GM21515 (cell line): ENCODE measurements around the gene KAT5.
"Not testable (repeated sequence)": the region's sequence is repeated elsewhere in the genome, so short reads cannot be mapped to it uniquely, and the experiment has no call there.

ENCODE experiments used
- ATAC-seq: cut with Tn5 transposase; IDR thresholded peaks from one replicate; pipeline ENCODE4 v1.9.1; 2021; ENCODE audit not compliant: unreplicated experiment

Gene KAT5

DNA sequence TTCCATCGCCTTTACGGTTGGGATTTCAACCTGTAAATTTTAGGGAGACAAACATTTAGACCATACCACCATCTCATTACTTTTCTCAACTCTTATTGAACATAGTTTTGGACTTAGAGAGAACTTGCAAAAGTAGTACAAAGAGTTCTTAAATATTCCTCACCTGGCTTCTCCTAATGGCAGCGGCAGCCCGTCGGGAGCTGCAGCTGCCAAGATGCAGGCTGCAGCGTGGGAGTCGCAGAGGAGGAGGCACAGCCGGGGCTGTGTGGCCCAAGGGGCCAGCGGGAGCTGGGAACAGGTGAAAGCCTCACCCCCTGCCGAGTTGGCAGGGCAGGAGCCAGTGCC is 31.6 kb downstream of the KAT5 start:
- no peak for ATAC-seq

DNA sequence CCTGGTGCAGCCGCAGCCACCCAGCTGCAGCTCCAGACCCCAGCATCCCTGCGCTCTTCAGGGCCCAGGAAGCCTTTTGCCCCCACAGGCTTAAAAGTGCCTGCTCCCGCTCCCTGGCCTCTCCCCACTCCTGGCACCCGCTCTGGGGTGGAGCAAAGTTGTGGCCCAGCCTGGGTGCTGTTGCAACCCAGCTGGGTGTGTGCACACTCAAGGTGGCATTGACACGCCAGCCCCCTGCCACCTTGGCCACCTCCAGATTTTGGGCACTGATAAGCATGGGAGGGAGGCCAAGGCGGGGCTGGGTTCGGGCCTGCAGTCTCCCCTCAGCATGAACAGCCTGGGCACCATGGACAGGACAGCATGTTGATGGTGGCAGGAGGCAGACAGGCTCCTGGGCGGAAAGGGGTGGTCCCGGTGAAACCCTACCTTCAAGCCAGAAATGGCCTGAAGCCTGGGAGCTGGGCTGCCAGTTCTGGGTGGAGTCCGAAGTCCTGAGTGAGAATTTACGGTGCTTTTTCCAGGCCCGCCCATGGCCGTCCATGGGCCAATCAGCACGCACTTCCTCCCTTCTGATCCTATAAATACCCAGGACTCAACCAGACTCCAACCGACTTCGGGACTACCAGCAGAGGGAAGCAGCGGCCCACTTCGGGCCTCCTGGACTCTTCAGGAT is 32.1 kb downstream of the KAT5 start:
- ATAC-seq: no peak

DNA sequence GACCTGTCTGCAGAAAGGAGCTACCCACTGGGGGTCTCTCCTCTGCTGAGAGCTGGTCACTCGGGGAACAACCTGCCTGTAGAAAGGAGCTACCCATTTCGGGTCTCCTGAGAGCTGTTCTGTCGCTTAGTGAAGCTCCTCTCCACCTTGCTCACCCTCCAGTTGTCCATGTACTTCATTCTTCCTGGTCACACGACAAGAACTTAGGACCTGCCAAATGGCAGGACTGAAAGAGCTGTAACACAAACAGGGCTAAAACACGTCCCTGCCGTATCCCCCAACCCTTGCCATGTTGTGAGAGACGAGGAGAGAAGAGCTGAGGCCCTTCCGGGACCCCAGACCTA is 32.6 kb downstream of the KAT5 start:
- no peak for ATAC-seq

DNA sequence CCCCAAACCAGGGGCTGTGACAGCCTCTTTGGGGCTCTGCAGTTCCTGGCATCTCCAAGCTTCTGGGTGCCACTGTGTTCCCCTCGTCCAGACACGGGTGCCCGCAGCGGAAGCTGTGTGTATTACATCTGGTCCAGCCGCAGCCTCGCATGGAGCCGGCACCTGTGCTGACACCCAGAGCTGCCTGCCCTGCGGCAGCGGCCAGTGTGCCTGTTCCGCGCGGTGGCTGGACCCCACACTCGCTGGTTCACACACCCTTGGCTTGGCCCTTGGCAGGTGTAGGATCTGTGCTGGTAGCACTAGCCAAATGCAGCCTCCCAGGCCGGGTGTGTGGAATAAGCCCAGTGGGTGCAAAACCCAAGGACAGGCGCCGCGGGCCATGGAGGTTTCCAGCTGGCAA is 33.0 kb downstream of the KAT5 start:
- ATAC-seq: no peak

DNA sequence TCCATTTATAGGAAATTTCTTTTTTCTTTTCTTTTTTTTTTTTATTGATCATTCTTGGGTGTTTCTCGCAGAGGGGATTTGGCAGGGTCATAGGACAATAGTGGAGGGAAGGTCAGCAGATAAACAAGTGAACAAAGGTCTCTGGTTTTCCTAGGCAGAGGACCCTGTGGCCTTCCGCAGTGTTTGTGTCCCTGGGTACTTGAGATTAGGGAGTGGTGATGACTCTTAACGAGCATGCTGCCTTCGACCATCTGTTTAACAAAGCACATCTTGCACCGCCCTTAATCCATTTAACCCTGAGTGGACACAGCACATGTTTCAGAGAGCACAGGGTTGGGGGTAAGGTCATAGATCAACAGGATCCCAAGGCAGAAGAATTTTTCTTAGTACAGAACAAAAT is 50.1 kb downstream of the KAT5 start:
- not testable (repeated sequence) for ATAC-seq

DNA sequence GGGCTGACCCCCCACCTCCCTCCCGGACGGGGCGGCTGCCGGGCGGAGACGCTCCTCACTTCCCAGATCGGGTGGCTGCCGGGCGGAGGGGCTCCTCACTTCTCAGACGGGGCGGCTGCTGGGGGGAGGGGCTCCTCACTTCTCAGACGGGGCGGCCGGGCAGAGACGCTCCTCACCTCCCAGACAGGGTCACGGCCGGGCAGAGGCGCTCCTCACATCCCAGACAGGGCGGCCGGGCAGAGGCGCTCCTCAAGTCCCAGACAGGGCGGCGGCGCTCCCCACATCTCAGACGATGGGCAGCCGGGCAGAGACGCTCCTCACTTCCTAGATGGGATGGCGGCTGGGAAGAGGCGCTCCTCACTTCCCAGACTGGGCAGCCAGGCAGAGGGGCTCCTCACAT is 50.8 kb downstream of the KAT5 start:
- not testable (repeated sequence) for ATAC-seq

DNA sequence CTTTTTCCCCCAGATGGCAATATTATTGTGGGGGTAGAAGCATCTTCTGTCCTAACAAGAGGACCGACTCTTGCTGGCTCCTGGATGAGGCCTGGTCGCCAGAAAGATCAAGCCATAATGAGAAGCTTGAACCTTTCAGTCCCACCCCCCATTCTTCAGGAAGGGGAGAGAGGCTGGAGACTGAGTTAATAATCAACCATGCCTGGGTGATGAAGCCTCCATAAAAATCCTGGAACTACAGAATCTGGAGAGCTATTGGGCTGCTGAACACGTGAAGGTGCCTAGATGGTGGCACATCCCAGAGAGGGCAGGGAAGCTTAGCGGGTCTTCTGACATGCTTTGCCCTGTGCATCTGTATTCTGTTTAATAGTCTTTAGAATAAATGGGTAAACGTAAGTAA is 52.4 kb downstream of the KAT5 start:
- no peak for ATAC-seq

DNA sequence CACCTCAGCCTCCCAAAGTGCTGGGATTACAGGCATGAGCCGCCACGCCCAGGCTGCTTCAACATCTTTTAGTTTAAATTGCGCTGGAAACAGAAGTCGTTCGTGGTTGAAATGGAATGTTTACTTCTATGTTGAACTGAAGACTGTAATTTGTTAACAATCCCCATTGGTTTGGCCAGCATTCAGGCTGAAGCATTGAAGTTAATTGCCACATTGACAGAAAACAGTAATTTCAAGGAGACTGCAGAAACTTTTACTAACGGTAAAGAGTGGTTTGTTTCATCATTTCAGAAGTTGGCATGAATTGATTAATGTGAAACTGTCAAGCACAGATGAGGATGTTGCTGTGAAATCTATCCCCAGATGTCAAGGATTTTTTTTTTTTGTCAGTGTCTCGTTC is 54.5 kb downstream of the KAT5 start:
- ATAC-seq: no peak

DNA sequence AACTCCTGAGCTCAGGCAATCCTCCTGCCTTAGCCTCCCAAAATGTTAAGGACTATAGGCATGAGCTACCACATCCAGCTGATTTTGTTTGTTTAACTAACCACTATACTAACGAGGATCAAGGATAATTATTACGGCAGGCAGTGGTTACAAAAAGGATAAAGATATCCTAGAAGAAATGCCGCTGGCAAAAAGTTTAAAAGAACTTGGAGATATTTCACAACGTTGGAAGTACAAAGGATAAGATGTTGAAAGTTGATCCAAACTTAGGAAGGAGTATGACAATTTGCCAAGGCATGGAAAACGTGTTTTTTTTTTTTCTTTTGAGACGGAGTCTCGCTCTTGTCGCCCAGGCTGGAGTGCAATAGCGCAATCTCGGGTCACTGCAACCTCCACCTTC is 55.4 kb downstream of the KAT5 start:
- ATAC-seq: no peak

DNA sequence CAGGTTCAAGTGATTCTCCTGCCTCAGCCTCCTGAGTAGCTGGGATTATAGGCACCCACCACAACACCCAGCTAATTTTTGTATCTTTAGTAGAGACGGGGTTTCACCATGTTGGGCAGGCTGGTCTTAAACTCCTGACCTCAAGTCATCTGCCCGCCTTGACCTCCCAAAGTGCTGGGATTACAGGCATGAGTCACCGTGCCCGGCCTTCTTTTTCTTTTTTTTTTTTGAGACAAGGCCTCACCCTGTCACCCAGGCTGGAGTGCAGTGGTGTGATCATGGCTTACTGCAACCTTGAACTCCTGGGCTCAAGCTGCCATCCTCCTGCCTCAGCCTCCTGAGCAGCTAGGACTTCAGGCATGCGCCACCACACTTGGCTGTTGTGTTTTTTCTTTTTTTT is 55.8 kb downstream of the KAT5 start:
- not testable (repeated sequence) for ATAC-seq
